Naive thymus-derived CD4-positive, alpha-beta T cell (primary cell): ENCODE measurements around the gene TRIM27. TPM values are rescaled to one million over a fixed set of nuclear protein-coding genes. Genes with fewer than 3 reads are reported as not detected.

Experiments used
- ATAC-seq: fragments of 150-1000 bp; cut with Tn5 transposase; 2 replicates; pipeline ENCODE4 v1.10.0; 2021; ENCODE audit warnings: mild to moderate bottlenecking, moderate library complexity
- CTCF ChIA-PET: fragments of 350-600 bp; sonication (Branson Sonifier 250); formaldehyde crosslinking; loops from one replicate; lab custom pipeline; 2021; ENCODE audit warnings: antibody characterized with exemption; lab: Charles Lee
- POLR2A ChIA-PET: fragments of 350-600 bp; sonication (Branson Sonifier 250); formaldehyde crosslinking; loops from one replicate; lab custom pipeline; 2021; ENCODE audit warnings: antibody characterized with exemption, inconsistent platforms; lab: Charles Lee
- DNase-seq, 9 donors: peaks; one replicate each; pipeline versions ENCODE4 v3.0.0 to v3.0.0-alpha.2; 2020 to 2022; ENCODE audit warnings: mixed read lengths in 1 of 9
- H3K27ac ChIP-seq: one replicate; pipeline ENCODE4 v1.7.0; 2013; ENCODE audit warnings: mild to moderate bottlenecking, low read depth, low read length, moderate library complexity
- H3K27me3 ChIP-seq, 2 donors: one replicate each; pipeline ENCODE4 v1.7.0; 2013; ENCODE audit warnings: low read length in 2 of 2, mild to moderate bottlenecking in 2 of 2, moderate library complexity in 2 of 2; ENCODE audit not compliant: control insufficient read depth in 2 of 2, insufficient read depth in 2 of 2
- H3K36me3 ChIP-seq, 3 experiments: 1 replicate in 2 of 3; 2 replicates in 1 of 3; pipeline ENCODE4 v1.7.0; 2013; ENCODE audit warnings: low read length in 3 of 3, mild to moderate bottlenecking in 3 of 3, moderate library complexity in 1 of 3; ENCODE audit not compliant: insufficient read depth in 3 of 3, control insufficient read depth in 2 of 3
- H3K4me1 ChIP-seq, 2 donors: one replicate each; pipeline ENCODE4 v1.7.0; 2013; ENCODE audit warnings: low read length in 2 of 2, mild to moderate bottlenecking in 2 of 2, moderate library complexity in 1 of 2; ENCODE audit not compliant: control insufficient read depth in 2 of 2, insufficient read depth in 2 of 2
- H3K4me3 ChIP-seq: 2 replicates; pipeline ENCODE4 v1.7.0; 2013; ENCODE audit warnings: mild to moderate bottlenecking, low read length
- H3K9me3 ChIP-seq, 3 experiments: 1 replicate in 2 of 3; 2 replicates in 1 of 3; pipeline ENCODE4 v1.7.0; 2013; ENCODE audit warnings: low read length in 3 of 3; ENCODE audit not compliant: control insufficient read depth in 2 of 3
- H3K27ac Mint-ChIP-seq, 9 donors: one replicate each; pipeline ENCODE4 v1.8.0; 2020 to 2022; ENCODE audit warnings: mixed read lengths in 9 of 9, mild to moderate bottlenecking in 8 of 9, moderate library complexity in 5 of 9, inconsistent platforms in 2 of 9
- H3K27me3 Mint-ChIP-seq, 5 donors: one replicate each; pipeline ENCODE4 v1.8.0; 2021 to 2022; ENCODE audit warnings: mixed read lengths in 5 of 5, mild to moderate bottlenecking in 1 of 5
- H3K36me3 Mint-ChIP-seq, 5 donors: one replicate each; pipeline ENCODE4 v1.8.0; 2020 to 2022; ENCODE audit warnings: mixed read lengths in 5 of 5, mild to moderate bottlenecking in 3 of 5, inconsistent platforms in 1 of 5
- H3K4me1 Mint-ChIP-seq, 7 donors: one replicate each; pipeline ENCODE4 v1.8.0; 2020 to 2022; ENCODE audit warnings: mixed read lengths in 7 of 7, mild to moderate bottlenecking in 3 of 7, inconsistent platforms in 1 of 7
- H3K4me3 Mint-ChIP-seq, 10 donors: one replicate each; pipeline ENCODE4 v1.8.0; 2020 to 2022; ENCODE audit warnings: mild to moderate bottlenecking in 10 of 10, mixed read lengths in 10 of 10, moderate library complexity in 6 of 10, inconsistent platforms in 2 of 10
- H3K9me3 Mint-ChIP-seq, 11 donors: one replicate each; pipeline ENCODE4 v1.8.0; 2020 to 2022; ENCODE audit warnings: mixed read lengths in 11 of 11, mild to moderate bottlenecking in 4 of 11, inconsistent platforms in 1 of 11, moderate library complexity in 1 of 11
- intact Hi-C, 2 donors: fragments of 100-400 bp; cut with micrococcal nuclease; formaldehyde crosslinking; loops; one replicate each; pipeline ENCODE4 v1.15.1; 2023
- polyA plus RNA-seq, 2 donors: library from polyadenylated mRNA; unstranded; fragments of 300-500 nt; fragmentation: Illumina TruSeq; gene quantifications; one replicate each; pipeline ENCODE4 v1.2.3, GENCODE V29; 2021
- total RNA-seq, 6 experiments: library from RNA in 5 of 6; stranded (reverse) in 5 of 6; gene quantifications; 1 replicate in 5 of 6; 2 replicates in 1 of 6; pipeline ENCODE4 v1.2.3 and lab custom pipeline; 2021 to 2026

TRIM27 gene
- total and polyA plus RNA-seq, 7 experiments from 2014 or later: 22.9 to 93.9 (median 67.5) TPM

GRCh38 chr6:28896505-28897368 lies 27.0 kb downstream of the TRIM27 start:
- intact Hi-C loops: loop anchor here (1.0 to 10.0 kb wide), 17 partner anchors 12 to 1764 kb away; partner anchors contain the start of genes TRIM27 (in 2 of the 2), ZNF165 (in 1 of the 2) and ZNF184 (in 1 of the 2)
- Histone ChIP-seq H3K4me1 (peaks cover 5 to 6% of the 10 kb centered on the region in 2 donors), H3K36me3 (peaks cover 0 to 19% (median 0%) of the 10 kb centered on the region in 3 experiments), H3K4me3 (peak overlapping the region; percentile 82), H3K27me3 (no peaks in the 10 kb centered on the region), H3K9me3 (no peaks in the 10 kb centered on the region), H3K27ac (peak overlapping the region; percentile 99)
- Mint-ChIP-seq H3K27ac (peak overlapping the region; percentile 98 to 100 (median 100)), H3K4me3 (peak overlapping the region; percentile 92 to 100 (median 98)), H3K9me3 (peaks cover 0 to 8% (median 0%) of the 10 kb centered on the region in 11 donors), H3K36me3 (peaks cover 0 to 13% (median 10%) of the 10 kb centered on the region in 5 donors), H3K4me1 (peaks cover 0 to 32% (median 14%) of the 10 kb centered on the region in 7 donors), H3K27me3 (peaks cover 0 to 8% (median 0%) of the 10 kb centered on the region in 5 donors)
- ChIA-PET CTCF (interaction anchor here (0.6 to 1.5 kb wide), 5 partner anchors 8 to 49 kb away, joined by 3 to 5 read pairs (median 3); no protein-coding TSS in a partner anchor), POLR2A (interaction anchor here (0.6 to 19.5 kb wide), 19 partner anchors 11 to 1764 kb away, joined by 3 to 459 read pairs (median 6); partner anchors contain the start of gene TRIM27)
- DNase-seq: peak; percentile 26 to 62 (median 48)
- peak; percentile 26 for ATAC-seq

- H3K27me3 Mint-ChIP-seq: peaks cover 0 to 15% (median 0%) of the 10 kb centered on the region in 5 donors
- H3K9me3 Mint-ChIP-seq: peaks cover 0 to 8% (median 0%) of the 10 kb centered on the region in 11 donors
- intact Hi-C loops: loop anchor here (1.0 to 10.0 kb wide), 7 partner anchors 32 to 1748 kb away; partner anchors contain the start of genes ZNF165 (in 1 of the 2) and ZNF311 (in 1 of the 2)
- Histone ChIP-seq H3K4me1 (peaks cover 5 to 6% of the 10 kb centered on the region in 2 donors), H3K36me3 (peaks cover 0 to 8% (median 0%) of the 10 kb centered on the region in 3 experiments), H3K4me3 (peak overlapping the region; percentile 82), H3K9me3 (no peaks in the 10 kb centered on the region), H3K27ac (peak overlapping the region; percentile 99), H3K27me3 (no peaks in the 10 kb centered on the region)
- ChIA-PET POLR2A (interaction anchor here (0.6 to 19.5 kb wide), 20 partner anchors 14 to 1762 kb away, joined by 3 to 459 read pairs (median 6); partner anchors contain the start of gene TRIM27), CTCF (interaction anchor here (0.9 to 1.5 kb wide), 8 partner anchors 8 to 86 kb away, joined by 3 to 7 read pairs (median 4); no protein-coding TSS in a partner anchor)
- peak overlapping the region; percentile 98 to 100 (median 100) for H3K27ac Mint-ChIP-seq
- ATAC-seq: peak; percentile 83
- peaks cover 0 to 10% (median 4%) of the 10 kb centered on the region in 5 donors for H3K36me3 Mint-ChIP-seq
- H3K4me1 Mint-ChIP-seq: peaks cover 0 to 32% (median 14%) of the 10 kb centered on the region in 7 donors
- DNase-seq: peak; percentile 72 to 95 (median 91)
- peak overlapping the region; percentile 92 to 100 (median 98) for H3K4me3 Mint-ChIP-seq
These were observed 28.5 kb downstream of the TRIM27 start for GRCh38 chr6:28895131-28895812.

- Histone ChIP-seq H3K27me3 (no peaks in the 10 kb centered on the region), H3K27ac (no peak overlapping the region), H3K36me3 (peaks cover 0 to 8% (median 0%) of the 10 kb centered on the region in 3 experiments), H3K9me3 (no peaks in the 10 kb centered on the region), H3K4me1 (peaks cover 5 to 6% of the 10 kb centered on the region in 2 donors), H3K4me3 (no peak overlapping the region)
- intact Hi-C loops: loop anchor here in 1 of 2 donors (10.0 kb wide), 1 partner anchor 1058 kb away; a partner anchor contains a TSS
- ChIA-PET POLR2A (interaction anchor here (0.7 to 19.5 kb wide), 4 partner anchors 12 to 1082 kb away, joined by 3 to 459 read pairs (median 123); no protein-coding TSS in a partner anchor), CTCF (no interaction called here)
- ATAC-seq (no peak), DNase-seq (no peak)
- Mint-ChIP-seq H3K36me3 (peaks cover 0 to 5% (median 0%) of the 10 kb centered on the region in 5 donors), H3K9me3 (peaks cover 0 to 8% (median 0%) of the 10 kb centered on the region in 11 donors), H3K27me3 (peaks cover 0 to 16% (median 0%) of the 10 kb centered on the region in 5 donors), H3K4me3 (peak overlapping the region in 3 of 10 donors; percentile 18 to 21 (median 19)), H3K4me1 (peaks cover 0 to 22% (median 13%) of the 10 kb centered on the region in 7 donors), H3K27ac (peak overlapping the region in 2 of 9 donors; percentile 72 to 73)
These were observed 30.5 kb downstream of the TRIM27 start for GRCh38 chr6:28893172-28893799.

- intact Hi-C loops: loop anchor here in 1 of 2 donors (10.0 kb wide), 1 partner anchor 1058 kb away; a partner anchor contains a TSS
- no peak for ATAC-seq
- peaks cover 0 to 16% (median 0%) of the 10 kb centered on the region in 5 donors for H3K27me3 Mint-ChIP-seq
- H3K4me1 Mint-ChIP-seq: peaks cover 0 to 20% (median 12%) of the 10 kb centered on the region in 7 donors
- POLR2A ChIA-PET: interaction anchor here (0.6 to 19.5 kb wide), 4 partner anchors 12 to 1026 kb away, joined by 3 to 459 read pairs (median 124); no protein-coding TSS in a partner anchor
- Histone ChIP-seq H3K4me3 (no peak overlapping the region), H3K4me1 (peaks cover 3 to 4% of the 10 kb centered on the region in 2 donors), H3K27ac (no peak overlapping the region), H3K27me3 (no peaks in the 10 kb centered on the region), H3K36me3 (peaks cover 0 to 8% (median 0%) of the 10 kb centered on the region in 3 experiments), H3K9me3 (no peaks in the 10 kb centered on the region)
- CTCF ChIA-PET: interaction anchor here (0.7 to 2.5 kb wide), 2 partner anchors 9 to 26 kb away, joined by 3 to 9 read pairs; no protein-coding TSS in a partner anchor
- peaks cover 0 to 5% (median 0%) of the 10 kb centered on the region in 5 donors for H3K36me3 Mint-ChIP-seq
- H3K4me3 Mint-ChIP-seq: no peak overlapping the region
- no peak overlapping the region for H3K27ac Mint-ChIP-seq
- peaks cover 0 to 8% (median 0%) of the 10 kb centered on the region in 11 donors for H3K9me3 Mint-ChIP-seq
- DNase-seq: no peak
These were observed 31.3 kb downstream of the TRIM27 start for GRCh38 chr6:28892525-28892924.

GRCh38 chr6:28887796-28888496 lies 35.8 kb downstream of the TRIM27 start:
- H3K27me3 ChIP-seq: no peaks in the 10 kb centered on the region
- Mint-ChIP-seq H3K9me3 (peaks cover 0 to 20% (median 11%) of the 10 kb centered on the region in 11 donors), H3K4me3 (no peak overlapping the region), H3K27ac (no peak overlapping the region), H3K4me1 (peaks cover 11 to 32% (median 26%) of the 10 kb centered on the region in 7 donors), H3K27me3 (peaks cover 0 to 11% (median 0%) of the 10 kb centered on the region in 5 donors), H3K36me3 (peaks cover 0 to 13% (median 0%) of the 10 kb centered on the region in 5 donors)
- CTCF ChIA-PET: interaction anchor here (0.9 to 1.1 kb wide), 2 partner anchors 9 to 13 kb away, joined by 3 to 4 read pairs; no protein-coding TSS in a partner anchor
- H3K4me3 ChIP-seq: no peak overlapping the region
- no peak overlapping the region for H3K27ac ChIP-seq
- peaks cover 0 to 6% (median 0%) of the 10 kb centered on the region in 3 experiments for H3K9me3 ChIP-seq
- peaks cover 8 to 22% of the 10 kb centered on the region in 2 donors for H3K4me1 ChIP-seq
- intact Hi-C loops: no loop called here
- H3K36me3 ChIP-seq: no peaks in the 10 kb centered on the region
- ATAC-seq (no peak), DNase-seq (no peak)
- POLR2A ChIA-PET: interaction anchor here (0.6 to 19.5 kb wide), 6 partner anchors 6 to 53 kb away, joined by 3 to 459 read pairs (median 7); partner anchors contain the start of gene TRIM27
